Gastrocnemius medialis (tissue), 4 donors: ENCODE measurements around the gene AK3. TPM values are rescaled to one million over a fixed set of nuclear protein-coding genes. Genes with fewer than 3 reads are reported as not detected.

Experiments used
- ATAC-seq, 2 donors: fragments of 150-250 bp; one replicate each; pipeline ENCODE4 v1.9.1; 2016
- DNase-seq, 2 donors: peaks; one replicate each; pipeline ENCODE4 v3.0.0-alpha.2; 2019
- H3K27ac ChIP-seq, 4 donors: fragments of 200-600 bp; sonication (generic); 1 replicate in 1 of 4; 2 replicates in 3 of 4; pipeline ENCODE4 v1.5.1; 2016 to 2018; ENCODE audit warnings: mild to moderate bottlenecking in 2 of 4, moderate library complexity in 1 of 4
- H3K27me3 ChIP-seq, 3 donors: fragments of 200-600 bp; sonication (generic) in 2 of 3; 1 replicate in 1 of 3; 2 replicates in 2 of 3; pipeline versions ENCODE4 v1.5.1 to v1.6.0; 2016 to 2019; ENCODE audit warnings: mild to moderate bottlenecking in 1 of 3, moderate library complexity in 1 of 3
- H3K36me3 ChIP-seq, 2 donors: fragments of 200-600 bp; sonication (generic) in 1 of 2; one replicate each; pipeline ENCODE4 v1.5.1; 2017 to 2018
- H3K4me1 ChIP-seq, 2 donors: fragments of 200-600 bp; sonication (generic) in 1 of 2; one replicate each; pipeline ENCODE4 v1.5.1; 2016 to 2017; ENCODE audit warnings: mild to moderate bottlenecking in 2 of 2
- H3K4me3 ChIP-seq, 4 donors: fragments of 200-600 bp; sonication (generic) in 3 of 4; 1 replicate in 1 of 4; 2 replicates in 3 of 4; pipeline ENCODE4 v1.5.1; 2016 to 2019; ENCODE audit warnings: mild to moderate bottlenecking in 2 of 4
- H3K9me3 ChIP-seq, 3 donors: fragments of 200-600 bp; sonication (generic) in 2 of 3; 1 replicate in 1 of 3; 2 replicates in 2 of 3; pipeline ENCODE4 v1.5.1; 2016 to 2019
- POLR2A ChIP-seq, 2 donors: fragments of 450-650 bp; IDR thresholded peaks; one replicate each; pipeline ENCODE4 v1.6.1; 2017; ENCODE audit warnings: antibody characterized with exemption in 2 of 2, mild to moderate bottlenecking in 2 of 2, moderate library complexity in 2 of 2
- in situ Hi-C, 4 donors: fragments of 200-750 bp; cut with MboI; loops; one replicate each; pipeline versions ENCODE4 v1.15.0 to v1.8.0; 2017; ENCODE audit warnings: low sequenced_read_pairs in 4 of 4
- intact Hi-C: fragments of 100-400 bp; cut with DNase I; formaldehyde crosslinking; loops from one replicate; pipeline ENCODE4 v1.15.1; 2023; ENCODE audit warnings: low total_unique reads
- total RNA-seq, 4 donors: library from RNA; depleted of rRNA; stranded (reverse); fragments of >200 nt; gene quantifications; one replicate each; pipeline versions ENCODE4 v1.1.0 to v1.2.3, GENCODE V29; 2016
- TF ChIP-seq, protein P1 (sequence below), 5 experiments: fragments of 450-650 bp in 3 of 5; fragments of 200-600 bp in 2 of 5; sonication (generic) in 2 of 5; IDR thresholded peaks in 4 of 5; conservative IDR thresholded peaks in 1 of 5; 1 replicate in 4 of 5; 2 replicates in 1 of 5; pipeline ENCODE4 v1.5.1; 2016 to 2019; ENCODE audit warnings: antibody characterized with exemption in 5 of 5, mild to moderate bottlenecking in 3 of 5, moderate library complexity in 3 of 5

The AK3 gene
- total RNA-seq, 4 donors from 2014 or later, result 163 to 270 (median 188) TPM

DNA sequence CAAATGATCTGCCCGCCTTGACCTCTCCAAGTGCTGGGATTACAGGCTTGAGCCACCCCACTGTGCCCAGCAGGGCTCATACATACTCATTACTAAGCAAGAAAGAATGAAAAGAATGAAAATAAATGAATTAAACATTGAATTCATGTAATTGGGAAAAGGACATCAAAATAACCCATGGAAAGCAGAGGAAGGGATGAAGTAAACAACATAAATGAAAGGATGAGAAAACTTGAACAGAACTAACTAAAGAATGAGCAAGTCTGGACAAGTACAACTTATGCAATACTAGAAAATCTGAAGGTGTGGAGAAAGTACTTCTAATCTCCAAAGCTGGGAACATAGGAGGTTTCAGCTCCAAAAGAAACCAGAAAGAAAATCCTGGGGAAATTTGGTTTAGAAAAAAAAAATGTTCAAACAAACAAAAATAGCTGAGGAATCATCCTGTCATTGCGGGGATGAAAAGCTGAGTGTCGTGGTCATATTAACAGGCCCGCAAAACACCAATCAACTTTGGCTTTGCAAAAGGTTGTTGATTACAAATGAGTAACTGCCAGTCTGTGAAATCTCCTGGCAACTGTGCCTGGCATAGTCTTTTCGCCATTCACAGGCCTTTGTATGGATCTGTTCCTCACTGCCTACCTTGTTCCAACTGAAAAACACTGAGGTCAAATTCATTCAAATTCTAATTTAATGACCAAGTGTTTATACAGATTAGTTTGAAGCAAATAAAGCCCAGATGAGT is 2.3 kb upstream of the AK3 start:
- Histone ChIP-seq H3K4me1 (peaks cover 11 to 13% of the 10 kb centered on the region in 2 donors), H3K36me3 (no peaks in the 10 kb centered on the region), H3K27me3 (no peaks in the 10 kb centered on the region), H3K4me3 (no peak overlapping the region), H3K27ac (peak overlapping the region in 1 of 4 donors; percentile 11), H3K9me3 (no peaks in the 10 kb centered on the region)
- intact Hi-C loops, result loop anchor here (5.0 to 10.0 kb wide), 2 partner anchors 49 to 701 kb away; partner anchors contain the start of gene RCL1
- no peak for DNase-seq
- ATAC-seq, result no peak
- in situ Hi-C loops, result loop anchor here in 2 of 4 donors (5.0 kb wide), 1 partner anchor 81 kb away; the partner anchor contains the start of gene PLPP6 (in 2 of the 2)
- TF ChIP-seq, protein P1, sequence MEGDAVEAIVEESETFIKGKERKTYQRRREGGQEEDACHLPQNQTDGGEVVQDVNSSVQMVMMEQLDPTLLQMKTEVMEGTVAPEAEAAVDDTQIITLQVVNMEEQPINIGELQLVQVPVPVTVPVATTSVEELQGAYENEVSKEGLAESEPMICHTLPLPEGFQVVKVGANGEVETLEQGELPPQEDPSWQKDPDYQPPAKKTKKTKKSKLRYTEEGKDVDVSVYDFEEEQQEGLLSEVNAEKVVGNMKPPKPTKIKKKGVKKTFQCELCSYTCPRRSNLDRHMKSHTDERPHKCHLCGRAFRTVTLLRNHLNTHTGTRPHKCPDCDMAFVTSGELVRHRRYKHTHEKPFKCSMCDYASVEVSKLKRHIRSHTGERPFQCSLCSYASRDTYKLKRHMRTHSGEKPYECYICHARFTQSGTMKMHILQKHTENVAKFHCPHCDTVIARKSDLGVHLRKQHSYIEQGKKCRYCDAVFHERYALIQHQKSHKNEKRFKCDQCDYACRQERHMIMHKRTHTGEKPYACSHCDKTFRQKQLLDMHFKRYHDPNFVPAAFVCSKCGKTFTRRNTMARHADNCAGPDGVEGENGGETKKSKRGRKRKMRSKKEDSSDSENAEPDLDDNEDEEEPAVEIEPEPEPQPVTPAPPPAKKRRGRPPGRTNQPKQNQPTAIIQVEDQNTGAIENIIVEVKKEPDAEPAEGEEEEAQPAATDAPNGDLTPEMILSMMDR (IDR thresholded peaks at IDR 0.05 in 4 of 5, conservative IDR thresholded peaks at IDR 0.05 in 1 of 5), result no peak
- TF ChIP-seq POLR2A (IDR thresholded peaks at IDR 0.05), result no peak

DNA sequence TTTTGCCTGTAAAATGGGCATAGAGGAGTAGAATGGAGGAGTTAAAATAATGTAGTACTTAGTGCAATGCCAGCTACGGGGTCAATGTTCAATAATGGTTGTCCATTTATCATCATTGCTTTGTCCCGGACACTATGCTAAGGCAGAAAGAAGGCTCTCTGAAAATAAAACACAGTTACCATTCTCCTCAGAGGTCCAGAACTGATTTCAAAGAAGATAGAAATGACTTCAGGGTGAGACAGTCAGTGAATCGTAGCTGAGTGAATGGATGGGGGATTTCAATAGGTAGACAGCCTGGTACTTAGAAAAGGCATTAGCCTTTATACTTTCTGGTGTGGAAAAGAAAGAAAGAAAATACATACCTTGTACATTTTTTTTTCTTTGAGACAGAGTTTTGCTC is 1.2 kb upstream of the AK3 start:
- intact Hi-C loops, result loop anchor here (5.0 to 10.0 kb wide), 2 partner anchors 50 to 703 kb away; partner anchors contain the start of gene RCL1
- peak overlapping the region in 1 of 4 donors; percentile 84 for H3K4me3 ChIP-seq
- in situ Hi-C loops, result loop anchor here in 2 of 4 donors (5.0 kb wide), 1 partner anchor 80 kb away; the partner anchor contains the start of gene PLPP6 (in 2 of the 2)
- H3K27me3 ChIP-seq, result no peaks in the 10 kb centered on the region
- peaks cover 11 to 20% of the 10 kb centered on the region in 2 donors for H3K4me1 ChIP-seq
- no peaks in the 10 kb centered on the region for H3K36me3 ChIP-seq
- H3K9me3 ChIP-seq, result no peaks in the 10 kb centered on the region
- H3K27ac ChIP-seq, result peak overlapping the region; percentile 87 to 95 (median 92)
- no peak for ATAC-seq
- no peak for TF ChIP-seq POLR2A (IDR thresholded peaks at IDR 0.05)
- TF ChIP-seq, protein P1 (IDR thresholded peaks at IDR 0.05 in 4 of 5, conservative IDR thresholded peaks at IDR 0.05 in 1 of 5), result no peak
- no peak for DNase-seq

- DNase-seq, result peak in 1 of 2 donors; percentile 25
- in situ Hi-C loops, result loop anchor here in 2 of 4 donors (5.0 kb wide), 1 partner anchor 79 kb away; the partner anchor contains the start of gene PLPP6 (in 2 of the 2)
- H3K36me3 ChIP-seq, result no peaks in the 10 kb centered on the region
- H3K27me3 ChIP-seq, result no peaks in the 10 kb centered on the region
- TF ChIP-seq, protein P1 (IDR thresholded peaks at IDR 0.05 in 4 of 5, conservative IDR thresholded peaks at IDR 0.05 in 1 of 5), result peak in 1 of 5 experiments; percentile 5
- TF ChIP-seq POLR2A (IDR thresholded peaks at IDR 0.05), result peak; percentile 5 to 42
- H3K4me3 ChIP-seq, result peak overlapping the region; percentile 83 to 89 (median 86)
- peak overlapping the region; percentile 87 to 95 (median 92) for H3K27ac ChIP-seq
- ATAC-seq, result peak; percentile 9 to 23
- no peaks in the 10 kb centered on the region for H3K9me3 ChIP-seq
- intact Hi-C loops, result loop anchor here (1.0 to 10.0 kb wide), 4 partner anchors 51 to 703 kb away; partner anchors contain the start of genes CDC37L1, PLPP6 and RCL1
- H3K4me1 ChIP-seq, result peaks cover 14 to 21% of the 10 kb centered on the region in 2 donors
These were observed 525 bp upstream of the AK3 start for GRCh38 chr9:4741365-4742089.

DNA sequence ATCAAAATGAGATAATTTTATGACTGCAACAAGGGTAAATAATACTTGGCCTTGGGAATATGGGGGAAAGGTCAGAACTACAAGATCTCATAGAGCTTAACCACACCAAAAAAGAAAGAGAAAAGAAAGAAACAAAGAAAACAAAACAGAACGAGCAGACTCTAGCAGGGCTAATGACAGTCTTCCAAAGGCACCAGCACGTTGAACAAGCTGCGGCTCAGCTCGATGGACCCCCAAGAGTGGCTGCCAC is 689 bp downstream of the AK3 start:
- Histone ChIP-seq H3K36me3 (no peaks in the 10 kb centered on the region), H3K4me1 (peaks cover 21% of the 10 kb centered on the region in 2 donors), H3K27ac (peak overlapping the region; percentile 87 to 95 (median 92)), H3K4me3 (peak overlapping the region; percentile 83 to 89 (median 86)), H3K27me3 (no peaks in the 10 kb centered on the region), H3K9me3 (no peaks in the 10 kb centered on the region)
- DNase-seq (no peak), ATAC-seq (peak; percentile 21 to 28)
- in situ Hi-C loops, result loop anchor here in 2 of 4 donors (5.0 kb wide), 1 partner anchor 78 kb away; the partner anchor contains the start of gene PLPP6 (in 2 of the 2)
- intact Hi-C loops, result loop anchor here (5.0 to 10.0 kb wide), 2 partner anchors 52 to 704 kb away; partner anchors contain the start of gene RCL1
- TF ChIP-seq, protein P1 (IDR thresholded peaks at IDR 0.05 in 4 of 5, conservative IDR thresholded peaks at IDR 0.05 in 1 of 5), result peak in 1 of 5 experiments; percentile 2
- no peak for TF ChIP-seq POLR2A (IDR thresholded peaks at IDR 0.05)
